B cell (primary cell): ENCODE data around the gene STAM2. TPM values are rescaled to one million over a fixed set of nuclear protein-coding genes. Genes with fewer than 3 reads are reported as not detected.

Source experiments
- ATAC-seq: fragments of 200-7000 bp; cut with Tn5 transposase; one replicate; pipeline ENCODE4 v1.10.0; 2021; ENCODE audit warnings: low read depth, mild to moderate bottlenecking, moderate number of reproducible peaks, moderate library complexity
- CTCF ChIA-PET: fragments of 350-600 bp; sonication (Branson Sonifier 250); formaldehyde crosslinking; loops from one replicate; lab custom pipeline; 2021; ENCODE audit warnings: antibody characterized with exemption, inconsistent platforms; lab: Charles Lee
- POLR2A ChIA-PET: fragments of 350-600 bp; sonication (Branson Sonifier 250); formaldehyde crosslinking; loops from one replicate; lab custom pipeline; 2021; ENCODE audit warnings: antibody characterized with exemption; lab: Charles Lee
- DNase-seq: peaks from one replicate; pipeline ENCODE4 v3.0.0; 2013
- H2AFZ ChIP-seq: 2 replicates; pipeline ENCODE4 v1.6.1; 2012; ENCODE audit warnings: mild to moderate bottlenecking, low read depth, low read length; ENCODE audit not compliant: insufficient read depth, poor library complexity, severe bottlenecking
- H3K27ac ChIP-seq, 2 donors: 1 replicate in 1 of 2; 2 replicates in 1 of 2; pipeline ENCODE4 v1.5.1; 2012 to 2013; ENCODE audit warnings: low read length in 2 of 2, mild to moderate bottlenecking in 2 of 2, moderate library complexity in 1 of 2
- H3K27me3 ChIP-seq, 4 experiments: fragments of 200-600 bp in 1 of 4; sonication (generic) in 1 of 4; replicated peaks in 1 of 4; 1 replicate in 2 of 4; 2 replicates in 2 of 4; pipeline versions ENCODE4 v1.6.1 to v1.7.0; 2013 to 2016; ENCODE audit warnings: low read length in 3 of 4, mild to moderate bottlenecking in 2 of 4, mixed read lengths in 1 of 4, moderate library complexity in 1 of 4; ENCODE audit not compliant: insufficient read depth in 4 of 4, control insufficient read depth in 3 of 4; ENCODE audit errors: control extremely low read depth in 1 of 4
- H3K36me3 ChIP-seq, 2 experiments: replicated peaks in 1 of 2; 1 replicate in 1 of 2; 2 replicates in 1 of 2; pipeline versions ENCODE4 v1.6.1 to v1.7.1; 2013; ENCODE audit warnings: low read length in 1 of 2; ENCODE audit not compliant: insufficient read depth in 2 of 2, control insufficient read depth in 1 of 2; ENCODE audit errors: control extremely low read depth in 1 of 2, extremely low read depth in 1 of 2
- H3K4me1 ChIP-seq, 2 donors: fragments of 200-600 bp in 1 of 2; sonication (generic) in 1 of 2; 1 replicate in 1 of 2; 2 replicates in 1 of 2; pipeline versions ENCODE4 v1.5.1 to v1.6.1; 2013 to 2017; ENCODE audit warnings: low read length in 2 of 2; ENCODE audit not compliant: control insufficient read depth in 2 of 2, insufficient read depth in 2 of 2
- H3K4me2 ChIP-seq: replicated peaks from 2 replicates; pipeline ENCODE3; 2012; ENCODE audit warnings: mild to moderate bottlenecking, low read depth, low read length; ENCODE audit not compliant: poor library complexity, severe bottlenecking
- H3K4me3 ChIP-seq, 5 experiments: fragments of 200-600 bp in 1 of 5; sonication (generic) in 1 of 5; 1 replicate in 3 of 5; 2 replicates in 2 of 5; pipeline versions ENCODE4 v1.5.1 to v1.7.0; 2011 to 2016; ENCODE audit warnings: low read length in 4 of 5, mild to moderate bottlenecking in 4 of 5, low read depth in 2 of 5, control low read depth in 1 of 5, moderate library complexity in 1 of 5; ENCODE audit not compliant: insufficient read depth in 1 of 5; ENCODE audit errors: control extremely low read depth in 1 of 5, extremely low read depth in 1 of 5
- H3K79me2 ChIP-seq: fragments of 200-600 bp; sonication (generic); one replicate; pipeline ENCODE4 v1.6.0; 2016; ENCODE audit warnings: low read length; ENCODE audit not compliant: control insufficient read depth, insufficient read depth
- H3K9ac ChIP-seq: fragments of 200-600 bp; sonication (generic); 2 replicates; pipeline ENCODE4 v1.6.1; 2017; ENCODE audit warnings: mild to moderate bottlenecking, low read length, moderate library complexity
- H3K9me3 ChIP-seq, 3 donors: one replicate each; pipeline versions ENCODE4 v1.6.1 to v1.7.1; 2013; ENCODE audit warnings: low read length in 2 of 3; ENCODE audit not compliant: control insufficient read depth in 2 of 3, insufficient read depth in 1 of 3; ENCODE audit errors: control extremely low read depth in 1 of 3
- H4K20me1 ChIP-seq: 2 replicates; pipeline ENCODE4 v1.6.0; 2012; ENCODE audit warnings: mild to moderate bottlenecking, low read length; ENCODE audit not compliant: insufficient read depth, control insufficient read depth, poor library complexity, severe bottlenecking
- H3K27ac Mint-ChIP-seq: one replicate; pipeline ENCODE4 v1.8.0; 2021; ENCODE audit warnings: mixed read lengths
- H3K27me3 Mint-ChIP-seq: one replicate; pipeline ENCODE4 v1.8.0; 2021; ENCODE audit warnings: mixed read lengths
- H3K4me1 Mint-ChIP-seq: one replicate; pipeline ENCODE4 v1.8.0; 2021; ENCODE audit warnings: mixed read lengths
- H3K4me3 Mint-ChIP-seq: one replicate; pipeline ENCODE4 v1.8.0; 2021; ENCODE audit warnings: mixed read lengths
- H3K9me3 Mint-ChIP-seq: one replicate; pipeline ENCODE4 v1.8.0; 2022; ENCODE audit warnings: mixed read lengths; ENCODE audit not compliant: insufficient read depth
- CTCF ChIP-seq: fragments of 200-600 bp; IDR thresholded peaks from one replicate; pipeline ENCODE4 v1.8.0; 2022; ENCODE audit warnings: antibody characterized with exemption, mild to moderate bottlenecking
- EZH2 ChIP-seq: IDR thresholded peaks from 2 replicates; pipeline ENCODE4 v1.6.1; 2012; ENCODE audit warnings: borderline replicate concordance, low read depth, mild to moderate bottlenecking, moderate library complexity, low read length; ENCODE audit not compliant: insufficient read depth, poor library complexity, severe bottlenecking
- WGBS: methylation state at CpG from one replicate; pipeline ENCODE4 v1.1.5; 2013; ENCODE audit warnings: missing lambda C conversion rate; ENCODE audit not compliant: insufficient coverage; 5-methylcytosine and 5-hydroxymethylcytosine counted together
- intact Hi-C: fragments of 100-400 bp; cut with micrococcal nuclease; formaldehyde crosslinking; loops from one replicate; pipeline ENCODE4 v1.10.0; 2022
- polyA plus RNA-seq: library from polyadenylated mRNA; depleted of rRNA; stranded (reverse); fragments of >200 nt; gene quantifications from 2 replicates; pipeline ENCODE4 v1.2.3, GENCODE V29; 2012
- small RNA-seq: library from RNA; depleted of rRNA; stranded (forward); fragments of <200 nt; gene quantifications from one replicate; pipeline ENCODE3, GENCODE V24; 2012; ENCODE audit warnings: low replicate concordance, low read depth; ENCODE audit not compliant: insufficient read length
- total RNA-seq, 2 donors: library from RNA; stranded (reverse); fragments of 120-200 nt in 1 of 2; gene quantifications; 1 replicate in 1 of 2; 2 replicates in 1 of 2; pipeline versions ENCODE4 v1.2.3 to v1.2.4, GENCODE V29; 2013 to 2022

Gene STAM2
- total and polyA plus RNA-seq, 2 donors (not counting 1 experiment from before 2014, with no cell fraction given), result 5.7 to 30.2 TPM

- Histone ChIP-seq H3K4me3 (no peak overlapping the region), H4K20me1 (no peaks in the 10 kb centered on the region), H2AFZ (no peak overlapping the region), H3K4me2 (no peak overlapping the region), H3K79me2 (no peaks in the 10 kb centered on the region), H3K4me1 (peaks cover 8 to 12% of the 10 kb centered on the region in 2 donors), H3K9me3 (no peaks in the 10 kb centered on the region), H3K36me3 (no peaks in the 10 kb centered on the region), H3K27ac (no peak overlapping the region), H3K9ac (no peak overlapping the region), H3K27me3 (no peaks in the 10 kb centered on the region)
- Mint-ChIP-seq H3K27me3 (no peaks in the 10 kb centered on the region), H3K4me3 (no peak overlapping the region), H3K27ac (no peak overlapping the region), H3K4me1 (peaks cover 14% of the 10 kb centered on the region), H3K9me3 (no peaks in the 10 kb centered on the region)
- no peak for TF ChIP-seq CTCF
- no peak for TF ChIP-seq EZH2
- CTCF ChIA-PET, result no interaction called here
- 92% methylated on average over 1 of the region's 1 CpG for WGBS
- no peak for DNase-seq
- intact Hi-C loops, result no loop called here
- POLR2A ChIA-PET, result no interaction called here
- ATAC-seq, result no peak
Observed at GRCh38 chr2:152067823-152068222, 107.7 kb downstream of the STAM2 start.

Small RNA genes within 50 kb of the gene (small RNA-seq; reads per million reads assigned to genes)
- gene RPL30P2, result not detected

Other genes starting within 250 kb of the STAM2 start
- gene CACNB4, start 76.7 kb downstream of the STAM2 start, total RNA-seq, result 1.1 and 1.4 TPM in 2 replicates
- gene CACNB4, start 76.7 kb downstream of the STAM2 start, polyA plus RNA-seq, result 0.12 and 0.14 TPM in 2 replicates
- 8.4 and 8.8 TPM in 2 replicates for gene FMNL2, start 159.4 kb upstream of the STAM2 start, total RNA-seq
- 0.55 and 0.73 TPM in 2 replicates for gene FMNL2, start 159.4 kb upstream of the STAM2 start, polyA plus RNA-seq